ENCODE results near the gene DIP2C. TPM values are rescaled to one million over a fixed set of nuclear protein-coding genes. Genes with fewer than 3 reads are reported as not detected.

Gene DIP2C
- total RNA-seq, 1 donor from 2014 or later, result 0.53 TPM

- H3K27me3 ChIP-seq (ENCODE audit: control insufficient read depth, insufficient read depth, low read length), result no peaks in the 10 kb centered on the region
- no peak overlapping the region for H3K4me3 ChIP-seq (ENCODE audit: low read depth, low read length)
- no peak for DNase-seq (ENCODE audit: low read depth)
- H3K36me3 ChIP-seq (ENCODE audit: control insufficient read depth, insufficient read depth, low read length), result no peaks in the 10 kb centered on the region
- no peak for TF ChIP-seq CTCF (IDR thresholded peaks at IDR 0.05; ENCODE audit: insufficient read depth, low read length, severe bottlenecking)
- FAIRE-seq, result no peak
Observed at GRCh38 chr10:440127-440526, 249.3 kb downstream of the DIP2C start.

DNA sequence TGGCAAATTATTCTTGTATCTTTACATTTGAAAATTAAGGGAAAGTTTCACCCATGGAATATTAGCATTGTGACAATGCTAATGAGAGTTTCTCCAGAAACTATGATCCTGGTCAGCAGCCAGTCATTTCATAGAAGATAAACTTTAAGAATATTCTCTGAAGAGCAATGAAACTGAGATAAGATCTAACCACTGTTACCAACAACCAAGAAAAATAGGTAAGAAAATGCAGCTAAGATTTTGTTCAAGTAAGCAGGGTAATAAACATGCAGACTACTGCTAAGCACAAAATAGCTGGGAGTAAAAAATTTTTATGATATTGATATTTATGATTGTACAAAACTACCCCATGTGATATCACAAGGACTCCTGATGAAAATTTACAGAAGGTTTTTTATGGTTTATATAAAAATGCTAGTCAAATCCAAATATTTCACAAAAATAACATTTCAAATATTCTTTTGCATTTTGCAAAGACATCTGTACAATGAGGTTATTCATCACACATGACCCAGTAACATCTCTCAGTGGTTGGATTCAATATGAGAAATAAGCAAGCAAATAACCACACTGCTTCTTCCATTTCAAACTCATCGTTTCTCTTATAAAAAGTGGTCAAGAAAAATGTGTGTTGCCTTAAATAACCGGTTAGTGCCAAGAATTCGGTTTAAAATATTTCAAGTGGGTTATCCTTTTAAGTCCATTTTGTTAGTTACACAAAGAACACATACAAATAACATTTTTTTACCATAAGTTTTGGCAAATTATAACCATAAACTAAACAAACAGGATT lies 251.6 kb downstream of the DIP2C start:
- FAIRE-seq, result no peak

DNA sequence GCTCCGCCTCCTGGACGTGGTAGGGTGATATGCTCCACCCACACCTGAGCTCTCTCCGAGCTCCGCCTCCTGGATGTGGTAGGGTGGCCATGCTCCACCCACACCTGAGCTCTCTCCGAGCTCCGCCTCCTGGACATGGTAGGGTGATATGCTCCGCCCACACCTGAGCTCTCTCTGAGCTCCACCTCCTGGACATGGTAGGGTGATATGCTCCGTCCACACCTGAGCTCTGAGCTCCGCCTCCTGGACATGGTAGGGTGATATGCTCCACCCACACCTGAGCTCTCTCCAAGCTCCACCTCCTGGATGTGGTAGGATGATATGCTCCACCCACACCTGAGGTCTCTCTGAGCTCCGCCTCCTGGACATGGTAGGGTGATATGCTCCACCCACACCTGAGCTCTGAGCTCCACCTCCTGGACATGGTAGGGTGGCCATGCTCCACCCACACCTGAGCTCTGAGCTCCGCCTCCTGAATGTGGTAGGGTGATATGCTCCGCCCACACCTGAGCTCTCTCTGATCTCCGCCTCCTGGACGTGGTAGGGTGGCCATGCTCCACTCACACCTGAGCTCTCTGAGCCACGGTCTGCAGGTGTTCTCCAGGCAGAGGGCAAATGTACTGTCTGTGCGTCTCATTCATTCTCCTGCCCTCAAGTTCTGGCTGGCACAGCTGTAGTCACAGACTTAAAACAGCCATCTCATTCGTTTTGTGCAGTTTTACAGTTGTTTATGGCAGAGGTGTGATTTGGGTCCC lies 252.4 kb downstream of the DIP2C start:
- TF ChIP-seq CTCF (IDR thresholded peaks at IDR 0.05; ENCODE audit: insufficient read depth, low read length, severe bottlenecking), result no peak
- Histone ChIP-seq H3K4me3 (ENCODE audit: low read depth, low read length) (no peak overlapping the region), H3K36me3 (ENCODE audit: control insufficient read depth, insufficient read depth, low read length) (no peaks in the 10 kb centered on the region), H3K27me3 (ENCODE audit: control insufficient read depth, insufficient read depth, low read length) (no peaks in the 10 kb centered on the region)
- DNase-seq (ENCODE audit: low read depth) (no peak), FAIRE-seq (no peak)

More for the DNA sequence above, 251.6 kb downstream of the DIP2C start:
- Histone ChIP-seq H3K27me3 (ENCODE audit: control insufficient read depth, insufficient read depth, low read length) (no peaks in the 10 kb centered on the region), H3K4me3 (ENCODE audit: low read depth, low read length) (no peak overlapping the region), H3K36me3 (ENCODE audit: control insufficient read depth, insufficient read depth, low read length) (no peaks in the 10 kb centered on the region)
- TF ChIP-seq CTCF (IDR thresholded peaks at IDR 0.05; ENCODE audit: insufficient read depth, low read length, severe bottlenecking), result no peak
- DNase-seq (ENCODE audit: low read depth), result no peak

GRCh38 chr10:436013-436697 lies 253.3 kb downstream of the DIP2C start:
- FAIRE-seq, result peak; percentile 83
- no peak overlapping the region for H3K4me3 ChIP-seq (ENCODE audit: low read depth, low read length)
- H3K36me3 ChIP-seq (ENCODE audit: control insufficient read depth, insufficient read depth, low read length), result no peaks in the 10 kb centered on the region
- no peak for TF ChIP-seq CTCF (IDR thresholded peaks at IDR 0.05; ENCODE audit: insufficient read depth, low read length, severe bottlenecking)
- no peak for DNase-seq (ENCODE audit: low read depth)
- H3K27me3 ChIP-seq (ENCODE audit: control insufficient read depth, insufficient read depth, low read length), result no peaks in the 10 kb centered on the region

DNA sequence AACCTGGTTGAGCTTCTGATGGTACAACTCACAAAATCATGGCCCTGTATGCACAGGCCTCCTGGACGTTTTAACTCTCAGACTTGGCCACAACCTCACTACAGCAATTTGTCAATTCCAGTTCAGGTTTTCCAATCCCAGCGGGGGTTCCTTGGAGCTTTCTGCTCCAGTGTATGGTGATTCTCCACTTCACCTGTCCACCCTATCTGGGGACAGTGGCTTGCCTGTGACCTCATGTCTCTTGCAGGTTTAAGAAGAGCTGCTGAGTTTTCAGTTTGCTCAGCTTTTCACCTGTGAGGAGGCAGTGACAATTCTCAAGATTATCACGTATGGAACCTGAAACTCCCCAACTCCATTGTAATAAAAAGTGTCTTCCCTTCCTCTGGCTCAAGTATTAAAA lies 254.1 kb downstream of the DIP2C start:
- H3K27me3 ChIP-seq (ENCODE audit: control insufficient read depth, insufficient read depth, low read length), result no peaks in the 10 kb centered on the region
- H3K4me3 ChIP-seq (ENCODE audit: low read depth, low read length), result no peak overlapping the region
- TF ChIP-seq CTCF (IDR thresholded peaks at IDR 0.05; ENCODE audit: insufficient read depth, low read length, severe bottlenecking), result no peak
- no peak for FAIRE-seq
- H3K36me3 ChIP-seq (ENCODE audit: control insufficient read depth, insufficient read depth, low read length), result no peaks in the 10 kb centered on the region
- no peak for DNase-seq (ENCODE audit: low read depth)

Data from bronchial epithelial cell (primary cell).